Glutamatergic neuron (in vitro differentiated cells): ENCODE measurements around the gene AJM1. TPM values are rescaled to one million over a fixed set of nuclear protein-coding genes. Genes with fewer than 3 reads are reported as not detected.

Source experiments
- DNase-seq: peaks from one replicate; pipeline ENCODE4 v3.0.0; 2022
- H3K27ac Mint-ChIP-seq: one replicate; pipeline ENCODE4 v1.8.0; 2020; ENCODE audit warnings: mild to moderate bottlenecking, mixed read lengths, inconsistent platforms; ENCODE audit not compliant: unreplicated experiment
- H3K27me3 Mint-ChIP-seq: one replicate; pipeline ENCODE4 v1.8.0; 2020; ENCODE audit warnings: mild to moderate bottlenecking, moderate library complexity, mixed read lengths, inconsistent platforms; ENCODE audit not compliant: unreplicated experiment
- H3K36me3 Mint-ChIP-seq: one replicate; pipeline ENCODE4 v1.8.0; 2020; ENCODE audit warnings: mild to moderate bottlenecking, mixed read lengths, inconsistent platforms; ENCODE audit not compliant: unreplicated experiment
- H3K4me1 Mint-ChIP-seq: one replicate; pipeline ENCODE4 v1.8.0; 2020; ENCODE audit warnings: mild to moderate bottlenecking, low read depth, mixed read lengths, inconsistent platforms; ENCODE audit not compliant: unreplicated experiment
- H3K4me3 Mint-ChIP-seq: one replicate; pipeline ENCODE4 v1.8.0; 2020; ENCODE audit warnings: mild to moderate bottlenecking, mixed read lengths, inconsistent platforms; ENCODE audit not compliant: unreplicated experiment
- H3K9me3 Mint-ChIP-seq: one replicate; pipeline ENCODE4 v1.8.0; 2020; ENCODE audit warnings: mild to moderate bottlenecking, moderate library complexity, mixed read lengths, inconsistent platforms; ENCODE audit not compliant: unreplicated experiment
- CTCF ChIP-seq: fragments of 200-600 bp; sonication (generic); IDR thresholded peaks from one replicate; pipeline ENCODE4 v1.5.0; 2021; ENCODE audit not compliant: partially characterized antibody, unreplicated experiment
- total RNA-seq: library from RNA; stranded (reverse); fragmentation: NEBNext Ultra II Directional; extraction: Animal tissue kit (Norgen Biotek cat#: 25700); gene quantifications from one replicate; pipeline ENCODE4 v1.2.1, GENCODE V29; 2021; ENCODE audit not compliant: unreplicated experiment

AJM1 gene
- total RNA-seq, 1 donor from 2014 or later = 15.3 TPM

- peak overlapping the region; percentile 90 for H3K27ac Mint-ChIP-seq
- peaks cover 12% of the 10 kb centered on the region for H3K27me3 Mint-ChIP-seq
- H3K9me3 Mint-ChIP-seq = peaks cover 23% of the 10 kb centered on the region
- no peak for TF ChIP-seq CTCF
- H3K36me3 Mint-ChIP-seq = peaks cover 5% of the 10 kb centered on the region
- H3K4me3 Mint-ChIP-seq = peak overlapping the region; percentile 96
- peaks cover 15% of the 10 kb centered on the region for H3K4me1 Mint-ChIP-seq
- DNase-seq = no peak
Measured at GRCh38 chr9:136808806-136809158, 33.5 kb upstream of the AJM1 start.

- TF ChIP-seq CTCF = no peak
- Mint-ChIP-seq H3K4me1 (peaks cover 11% of the 10 kb centered on the region), H3K36me3 (peaks cover 10% of the 10 kb centered on the region), H3K4me3 (peak overlapping the region; percentile 11), H3K27me3 (peaks cover 2% of the 10 kb centered on the region), H3K9me3 (peaks cover 7% of the 10 kb centered on the region), H3K27ac (no peak overlapping the region)
- DNase-seq = no peak
Measured at GRCh38 chr9:136814725-136815421, 27.4 kb upstream of the AJM1 start.

GRCh38 chr9:136815422-136815782 lies 26.9 kb upstream of the AJM1 start:
- Mint-ChIP-seq H3K9me3 (peaks cover 7% of the 10 kb centered on the region), H3K27ac (peak overlapping the region; percentile 8), H3K4me3 (peak overlapping the region; percentile 20), H3K4me1 (peaks cover 8% of the 10 kb centered on the region), H3K36me3 (peaks cover 10% of the 10 kb centered on the region), H3K27me3 (peaks cover 2% of the 10 kb centered on the region)
- no peak for DNase-seq
- TF ChIP-seq CTCF = no peak

- H3K36me3 Mint-ChIP-seq = peaks cover 4% of the 10 kb centered on the region
- peaks cover 21% of the 10 kb centered on the region for H3K4me1 Mint-ChIP-seq
- peaks cover 12% of the 10 kb centered on the region for H3K9me3 Mint-ChIP-seq
- H3K27ac Mint-ChIP-seq = peak overlapping the region; percentile 88
- H3K27me3 Mint-ChIP-seq = peaks cover 11% of the 10 kb centered on the region
- DNase-seq = peak; percentile 69
- H3K4me3 Mint-ChIP-seq = peak overlapping the region; percentile 79
- TF ChIP-seq CTCF = no peak
Measured at GRCh38 chr9:136820971-136821825, 21.1 kb upstream of the AJM1 start.
